Prostate gland (tissue), 2 donors: Measurements from ENCODE around the gene ADAMTSL1. TPM values are rescaled to one million over a fixed set of nuclear protein-coding genes. Genes with fewer than 3 reads are reported as not detected.

ENCODE experiments used
- DNase-seq: peaks from one replicate; pipeline ENCODE4 v3.0.0-alpha.2; 2019; ENCODE audit warnings: low spot score
- H3K27ac ChIP-seq, 2 donors: fragments of 200-600 bp; sonication (generic); 2 replicates each; pipeline ENCODE4 v1.5.1; 2017 to 2019
- H3K27me3 ChIP-seq: fragments of 200-600 bp; sonication (generic); replicated peaks from 2 replicates; pipeline ENCODE4 v1.5.1; 2019; ENCODE audit not compliant: insufficient read depth
- H3K36me3 ChIP-seq, 2 donors: fragments of 200-600 bp; sonication (generic); 1 replicate in 1 of 2; 2 replicates in 1 of 2; pipeline versions ENCODE4 v1.5.1 to v1.8.1; 2017 to 2019
- H3K4me1 ChIP-seq: fragments of 200-600 bp; sonication (generic); replicated peaks from 2 replicates; pipeline ENCODE4 v1.5.1; 2019
- H3K4me3 ChIP-seq, 2 donors: fragments of 200-600 bp; sonication (generic); 2 replicates each; pipeline ENCODE4 v1.5.1; 2017 to 2019
- H3K9me3 ChIP-seq: fragments of 200-600 bp; sonication (generic); 2 replicates; pipeline ENCODE4 v1.5.1; 2017
- POLR2A ChIP-seq: fragments of 450-650 bp; IDR thresholded peaks from one replicate; pipeline ENCODE4 v1.6.1; 2016; ENCODE audit warnings: antibody characterized with exemption, mild to moderate bottlenecking
- POLR2AphosphoS5 ChIP-seq: sonication (generic); formaldehyde crosslinking; IDR thresholded peaks from one replicate; pipeline ENCODE4 v1.6.1; 2017; ENCODE audit warnings: antibody characterized with exemption
- WGBS: methylation state at CpG from one replicate; pipeline ENCODE4 v1.1.5; 2018; 5-methylcytosine and 5-hydroxymethylcytosine counted together
- intact Hi-C: fragments of 100-400 bp; cut with DNase I; formaldehyde crosslinking; loops from one replicate; pipeline ENCODE4 v1.14.2; 2022
- total RNA-seq, 2 donors: library from RNA; depleted of rRNA; stranded (reverse); fragments of >200 nt; gene quantifications; one replicate each; pipeline ENCODE4 v1.1.0, GENCODE V29; 2016
- TF ChIP-seq, protein P1 (sequence below), 4 experiments: fragments of 200-600 bp in 2 of 4; fragments of 450-650 bp in 2 of 4; sonication (generic) in 2 of 4; IDR thresholded peaks; 1 replicate in 3 of 4; 2 replicates in 1 of 4; pipeline ENCODE4 v1.5.1; 2016 to 2019; ENCODE audit warnings: antibody characterized with exemption in 4 of 4, mild to moderate bottlenecking in 2 of 4, moderate library complexity in 2 of 4

ADAMTSL1 gene
- total RNA-seq, 2 donors from 2014 or later: 9.8 to 18.1 TPM

DNA sequence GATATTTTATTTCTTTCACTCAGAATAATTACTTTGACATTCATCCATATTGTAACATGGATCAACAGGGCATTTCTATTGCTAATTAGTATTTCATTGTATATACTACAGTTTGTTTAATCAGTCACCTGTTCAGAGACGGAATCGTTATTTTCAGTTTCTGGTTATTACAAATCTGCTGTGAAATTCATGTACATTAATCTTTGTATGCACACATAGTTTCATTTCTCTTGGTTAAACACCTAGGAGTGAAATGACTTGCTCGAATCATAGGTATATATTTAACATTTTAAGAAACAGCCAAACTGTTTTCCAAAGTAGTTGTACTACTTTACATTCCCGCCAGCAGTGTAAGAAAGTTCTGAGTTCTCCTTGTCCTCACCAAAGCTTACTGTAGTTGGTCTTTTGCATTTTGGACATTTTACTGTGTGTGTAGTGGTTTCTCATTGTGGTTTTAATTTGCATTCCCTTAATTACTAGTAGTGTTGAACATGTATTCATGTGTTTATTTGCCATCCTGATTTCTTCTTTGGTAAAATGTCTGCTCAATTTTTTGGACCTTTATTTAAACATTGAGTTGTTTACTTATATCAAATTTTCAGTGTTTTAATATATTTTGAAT, 360.9 kb downstream of the ADAMTSL1 start:
- DNase-seq: no peak
- no peaks in the 10 kb centered on the region for H3K36me3 ChIP-seq
- H3K4me3 ChIP-seq: no peak overlapping the region
- H3K27me3 ChIP-seq: no peaks in the 10 kb centered on the region
- H3K9me3 ChIP-seq: no peaks in the 10 kb centered on the region
- intact Hi-C loops: no loop called here
- no peak overlapping the region for H3K27ac ChIP-seq
- 91% methylated on average over 4 of the region's 4 CpGs for WGBS
- H3K4me1 ChIP-seq: no peaks in the 10 kb centered on the region
- no peak for TF ChIP-seq POLR2A
- no peak for TF ChIP-seq POLR2AphosphoS5
- TF ChIP-seq, protein P1, sequence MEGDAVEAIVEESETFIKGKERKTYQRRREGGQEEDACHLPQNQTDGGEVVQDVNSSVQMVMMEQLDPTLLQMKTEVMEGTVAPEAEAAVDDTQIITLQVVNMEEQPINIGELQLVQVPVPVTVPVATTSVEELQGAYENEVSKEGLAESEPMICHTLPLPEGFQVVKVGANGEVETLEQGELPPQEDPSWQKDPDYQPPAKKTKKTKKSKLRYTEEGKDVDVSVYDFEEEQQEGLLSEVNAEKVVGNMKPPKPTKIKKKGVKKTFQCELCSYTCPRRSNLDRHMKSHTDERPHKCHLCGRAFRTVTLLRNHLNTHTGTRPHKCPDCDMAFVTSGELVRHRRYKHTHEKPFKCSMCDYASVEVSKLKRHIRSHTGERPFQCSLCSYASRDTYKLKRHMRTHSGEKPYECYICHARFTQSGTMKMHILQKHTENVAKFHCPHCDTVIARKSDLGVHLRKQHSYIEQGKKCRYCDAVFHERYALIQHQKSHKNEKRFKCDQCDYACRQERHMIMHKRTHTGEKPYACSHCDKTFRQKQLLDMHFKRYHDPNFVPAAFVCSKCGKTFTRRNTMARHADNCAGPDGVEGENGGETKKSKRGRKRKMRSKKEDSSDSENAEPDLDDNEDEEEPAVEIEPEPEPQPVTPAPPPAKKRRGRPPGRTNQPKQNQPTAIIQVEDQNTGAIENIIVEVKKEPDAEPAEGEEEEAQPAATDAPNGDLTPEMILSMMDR (IDR thresholded peaks at IDR 0.05): no peak

DNA sequence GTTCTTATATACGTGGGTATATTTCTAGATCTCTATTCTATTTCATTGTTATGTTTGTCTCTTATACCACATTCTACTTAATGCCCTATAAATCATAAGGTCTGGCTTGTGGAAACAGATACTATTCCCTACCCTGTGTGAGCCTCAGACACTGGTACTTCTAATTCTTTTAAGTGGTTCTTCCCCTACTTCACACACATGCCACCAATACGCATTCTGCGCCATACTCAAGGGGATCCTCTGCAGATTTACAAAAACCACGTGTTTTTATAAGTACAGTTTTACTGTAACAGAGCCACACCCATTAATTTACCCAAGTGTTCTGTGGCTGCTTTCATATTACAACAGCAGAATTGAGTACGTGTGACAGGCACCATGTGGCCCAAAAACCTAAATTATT, 363.4 kb downstream of the ADAMTSL1 start:
- intact Hi-C loops: no loop called here
- no peaks in the 10 kb centered on the region for H3K36me3 ChIP-seq
- no peak for DNase-seq
- TF ChIP-seq, protein P1 (IDR thresholded peaks at IDR 0.05): no peak
- TF ChIP-seq POLR2A (no peak), POLR2AphosphoS5 (no peak)
- H3K4me1 ChIP-seq: no peaks in the 10 kb centered on the region
- 83% methylated on average over 5 of the region's 5 CpGs for WGBS
- no peaks in the 10 kb centered on the region for H3K9me3 ChIP-seq
- H3K27ac ChIP-seq: no peak overlapping the region
- H3K27me3 ChIP-seq: no peaks in the 10 kb centered on the region
- no peak overlapping the region for H3K4me3 ChIP-seq

DNA sequence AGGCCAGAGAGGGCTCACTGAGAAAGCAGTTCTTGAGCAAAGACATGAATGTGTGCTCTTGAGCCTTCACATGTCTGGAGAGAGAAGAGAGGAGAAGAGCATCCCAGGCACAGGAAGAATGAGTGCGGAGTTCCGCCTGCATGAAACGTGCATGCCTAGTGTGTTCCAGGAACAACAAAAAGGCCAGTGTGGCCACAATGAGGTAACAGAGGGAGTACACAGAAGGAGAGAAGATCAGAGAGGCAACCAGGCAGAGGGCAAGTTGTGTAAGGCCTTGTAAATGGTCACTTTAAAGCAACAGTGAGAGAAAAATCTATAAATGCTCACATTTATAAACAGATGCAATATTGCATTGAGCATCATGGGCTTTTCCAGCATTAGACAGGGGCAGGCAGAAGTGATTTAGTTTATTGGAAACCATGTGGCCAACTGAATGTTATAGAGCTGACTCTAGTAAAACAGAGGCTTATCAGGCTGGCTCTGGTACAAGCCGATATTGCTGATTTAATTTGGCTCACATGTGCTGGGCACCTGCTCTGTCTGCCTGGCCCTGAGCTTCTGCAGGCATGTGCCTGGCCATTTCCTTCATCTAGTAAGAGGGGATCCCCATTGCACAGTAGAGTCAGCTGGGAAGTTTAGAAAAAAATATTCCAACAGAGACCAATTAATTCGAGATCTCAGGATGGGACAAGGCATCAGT, 373.8 kb downstream of the ADAMTSL1 start:
- Histone ChIP-seq H3K4me3 (no peak overlapping the region), H3K27me3 (no peaks in the 10 kb centered on the region), H3K36me3 (no peaks in the 10 kb centered on the region), H3K27ac (no peak overlapping the region), H3K9me3 (no peaks in the 10 kb centered on the region), H3K4me1 (no peaks in the 10 kb centered on the region)
- no peak for TF ChIP-seq POLR2A
- TF ChIP-seq, protein P1 (IDR thresholded peaks at IDR 0.05): no peak
- TF ChIP-seq POLR2AphosphoS5: no peak
- 73% methylated on average over 5 of the region's 5 CpGs for WGBS
- DNase-seq: no peak
- intact Hi-C loops: no loop called here

DNA sequence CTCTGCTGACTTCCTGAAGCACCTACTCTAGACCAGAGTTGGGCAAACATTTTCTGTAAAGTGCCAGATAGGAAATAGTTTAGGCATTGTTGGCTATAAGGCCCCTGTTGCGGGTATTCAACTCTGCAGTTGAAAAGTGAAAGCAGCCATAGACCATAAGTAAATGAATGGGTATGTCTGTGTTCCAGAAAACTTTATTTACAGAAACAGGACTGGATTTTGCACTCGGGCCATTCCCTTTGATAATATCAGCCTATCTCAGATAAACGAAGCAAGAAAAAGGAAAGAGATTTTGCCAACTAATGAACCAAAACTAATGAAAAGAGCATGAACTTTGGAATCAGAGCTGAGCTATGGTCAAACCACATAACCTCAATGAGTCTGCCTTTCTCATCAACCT, 374.7 kb downstream of the ADAMTSL1 start:
- no peak for DNase-seq
- intact Hi-C loops: no loop called here
- 52% methylated on average over 3 of the region's 3 CpGs for WGBS
- H3K27me3 ChIP-seq: no peaks in the 10 kb centered on the region
- no peaks in the 10 kb centered on the region for H3K4me1 ChIP-seq
- no peaks in the 10 kb centered on the region for H3K36me3 ChIP-seq
- H3K4me3 ChIP-seq: no peak overlapping the region
- no peaks in the 10 kb centered on the region for H3K9me3 ChIP-seq
- TF ChIP-seq POLR2A: no peak
- TF ChIP-seq POLR2AphosphoS5: no peak
- TF ChIP-seq, protein P1 (IDR thresholded peaks at IDR 0.05): no peak
- no peak overlapping the region for H3K27ac ChIP-seq

DNA sequence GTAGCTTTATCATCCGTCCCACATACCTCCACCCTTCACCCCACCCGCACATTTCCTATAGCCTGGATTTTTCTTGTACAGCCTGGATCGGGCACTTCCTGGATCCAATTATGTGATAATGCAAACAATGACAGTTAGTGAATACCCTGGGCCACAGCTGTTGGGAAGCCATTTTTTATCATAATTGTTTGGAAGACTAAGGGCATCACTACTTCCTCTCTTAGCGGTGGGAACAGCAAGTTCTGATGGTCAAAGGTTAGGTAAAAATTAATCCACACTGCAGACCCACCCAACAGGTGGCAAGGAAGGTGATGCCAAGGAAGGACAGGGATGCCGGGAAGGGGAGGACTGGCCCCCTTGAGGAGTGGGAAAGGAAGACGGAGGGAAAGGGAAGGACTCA, 375.3 kb downstream of the ADAMTSL1 start:
- Histone ChIP-seq H3K4me3 (no peak overlapping the region), H3K27me3 (no peaks in the 10 kb centered on the region), H3K9me3 (no peaks in the 10 kb centered on the region), H3K27ac (no peak overlapping the region), H3K36me3 (no peaks in the 10 kb centered on the region), H3K4me1 (no peaks in the 10 kb centered on the region)
- TF ChIP-seq, protein P1 (IDR thresholded peaks at IDR 0.05): no peak
- no peak for TF ChIP-seq POLR2AphosphoS5
- no peak for TF ChIP-seq POLR2A
- intact Hi-C loops: no loop called here
- DNase-seq: no peak
- WGBS: 77% methylated on average over 6 of the region's 6 CpGs
